GM23338 (cell line): ENCODE measurements around the gene DUSP6. TPM values are rescaled to one million over a fixed set of nuclear protein-coding genes. Genes with fewer than 3 reads are reported as not detected.

ENCODE experiments used
- ATAC-seq: fragments of 200-7000 bp; cut with Tn5 transposase; 3 replicates; pipeline ENCODE4 v1.9.1; 2020
- DNase-seq: peaks from one replicate; pipeline ENCODE4 v3.0.0-alpha.2; 2015; ENCODE audit warnings: low spot score
- H2AFZ ChIP-seq: fragments of 200-600 bp; sonication (generic); 2 replicates; pipeline ENCODE4 v1.8.0; 2016; ENCODE audit warnings: antibody characterized with exemption, mild to moderate bottlenecking, moderate library complexity
- H3F3A ChIP-seq: fragments of 200-600 bp; sonication (generic); replicated peaks from 2 replicates; pipeline ENCODE4 v1.8.0; 2017; ENCODE audit warnings: antibody characterized with exemption, mixed run types, low read depth
- H3K27ac ChIP-seq: fragments of 200-600 bp; sonication (generic); 2 replicates; pipeline ENCODE4 v1.6.1; 2016; ENCODE audit warnings: low read depth
- H3K27me3 ChIP-seq: fragments of 200-600 bp; sonication (generic); 2 replicates; pipeline ENCODE4 v1.8.0; 2016; ENCODE audit warnings: mild to moderate bottlenecking, mixed run types, moderate library complexity; ENCODE audit not compliant: insufficient read depth
- H3K36me3 ChIP-seq: fragments of 200-600 bp; sonication (generic); 2 replicates; pipeline ENCODE4 v1.8.0; 2016; ENCODE audit warnings: mild to moderate bottlenecking; ENCODE audit not compliant: insufficient read depth
- H3K4me1 ChIP-seq: fragments of 200-600 bp; sonication (generic); 2 replicates; pipeline ENCODE4 v1.8.0; 2016; ENCODE audit warnings: mild to moderate bottlenecking, moderate library complexity; ENCODE audit not compliant: insufficient read depth
- H3K4me2 ChIP-seq: fragments of 200-600 bp; sonication (generic); 2 replicates; pipeline ENCODE4 v1.7.1; 2017; ENCODE audit warnings: mixed run types
- H3K4me3 ChIP-seq: fragments of 200-600 bp; sonication (generic); 2 replicates; pipeline ENCODE4 v1.6.1; 2016; ENCODE audit warnings: mixed run types
- H3K79me2 ChIP-seq: fragments of 200-600 bp; sonication (generic); replicated peaks from 2 replicates; pipeline ENCODE4 v1.8.0; 2017; ENCODE audit warnings: mild to moderate bottlenecking; ENCODE audit not compliant: insufficient read depth
- H3K9me2 ChIP-seq: fragments of 200-600 bp; sonication (generic); 2 replicates; pipeline ENCODE4 v1.8.0; 2017; ENCODE audit not compliant: insufficient read depth
- H4K20me1 ChIP-seq: fragments of 200-600 bp; sonication (generic); replicated peaks from 2 replicates; pipeline ENCODE4 v1.8.0; 2017; ENCODE audit warnings: mild to moderate bottlenecking; ENCODE audit not compliant: insufficient read depth
- H3K27ac Mint-ChIP-seq: 2 replicates; pipeline ENCODE4 v1.8.0; 2020; ENCODE audit warnings: inconsistent platforms, mild to moderate bottlenecking, moderate library complexity, mixed read lengths
- H3K27me3 Mint-ChIP-seq: 3 replicates; pipeline ENCODE4 v1.8.0; 2022; ENCODE audit warnings: low read depth, mild to moderate bottlenecking, moderate library complexity, mixed read lengths, inconsistent platforms; ENCODE audit not compliant: insufficient read depth, poor library complexity
- H3K36me3 Mint-ChIP-seq: 3 replicates; pipeline ENCODE4 v1.8.0; 2021; ENCODE audit warnings: low read depth, mild to moderate bottlenecking, inconsistent platforms, moderate library complexity, mixed read lengths
- H3K4me1 Mint-ChIP-seq: 3 replicates; pipeline ENCODE4 v1.8.0; 2020; ENCODE audit warnings: mild to moderate bottlenecking, inconsistent platforms, mixed read lengths
- H3K4me3 Mint-ChIP-seq: 3 replicates; pipeline ENCODE4 v1.8.0; 2021; ENCODE audit warnings: moderate library complexity, mild to moderate bottlenecking, inconsistent platforms, mixed read lengths
- H3K9me3 Mint-ChIP-seq: 3 replicates; pipeline ENCODE4 v1.8.0; 2020; ENCODE audit warnings: moderate library complexity, mild to moderate bottlenecking, inconsistent platforms, mixed read lengths
- CREB1 ChIP-seq: fragments of 250-450 bp; sonication (Bioruptor Pico); IDR thresholded peaks from 2 replicates; pipeline ENCODE4 v1.5.0; 2020; ENCODE audit warnings: low read depth, mild to moderate bottlenecking, moderate library complexity
- CTCF ChIP-seq, 2 experiments: fragments of 200-600 bp in 1 of 2; sonication (generic) in 1 of 2; conservative IDR thresholded peaks; 2 replicates each; pipeline versions ENCODE4 v1.5.1 to v1.6.1; 2016 to 2017; ENCODE audit warnings: antibody characterized with exemption in 2 of 2, low read depth in 2 of 2, mild to moderate bottlenecking in 2 of 2, moderate library complexity in 1 of 2
- EZH2phosphoT487 ChIP-seq: fragments of 200-600 bp; sonication (generic); IDR thresholded peaks from one replicate; pipeline ENCODE4 v1.8.1; 2018; ENCODE audit warnings: antibody characterized with exemption; ENCODE audit not compliant: unreplicated experiment
- JUNB ChIP-seq: IDR thresholded peaks from one replicate; pipeline ENCODE4 v1.6.1; 2016; ENCODE audit warnings: antibody characterized with exemption; ENCODE audit not compliant: unreplicated experiment
- NANOG ChIP-seq: IDR thresholded peaks from 2 replicates; pipeline ENCODE4 v1.6.1; 2016; ENCODE audit warnings: antibody characterized with exemption, borderline replicate concordance
- POLR2AphosphoS5 ChIP-seq: IDR thresholded peaks from 2 replicates; pipeline ENCODE4 v1.6.1; 2016; ENCODE audit warnings: antibody characterized with exemption, low read depth
- STAT1 ChIP-seq: IDR thresholded peaks from one replicate; pipeline ENCODE4 v1.6.1; 2016; ENCODE audit warnings: antibody characterized with exemption; ENCODE audit not compliant: unreplicated experiment
- ZNF331 ChIP-seq: fragments of 250-450 bp; sonication (Bioruptor Pico); IDR thresholded peaks from 2 replicates; pipeline ENCODE4 v1.5.0; 2020; ENCODE audit warnings: low read depth, mild to moderate bottlenecking, moderate library complexity
- polyA plus RNA-seq: library from polyadenylated mRNA; unstranded; fragments of >200 nt; fragmentation: Nextera tagmentation; extraction: Ambion mirVana; gene quantifications from 2 replicates; pipeline ENCODE4 v1.2.1, GENCODE V29; 2016
- total RNA-seq: library from RNA; depleted of rRNA; stranded (reverse); fragments of >200 nt; shearing (Covaris generic); gene quantifications from 2 replicates; pipeline ENCODE4 v1.2.3, GENCODE V29; 2014
- TF ChIP-seq, protein P1 (sequence below): IDR thresholded peaks from 2 replicates; pipeline ENCODE4 v1.6.1; 2016; ENCODE audit warnings: antibody characterized with exemption
- TF ChIP-seq, protein P2 (sequence below): fragments of 250-450 bp; sonication (Bioruptor Pico); IDR thresholded peaks from 2 replicates; pipeline ENCODE4 v1.5.0; 2020; ENCODE audit warnings: mild to moderate bottlenecking, moderate library complexity

Gene DUSP6
- total and polyA plus RNA-seq, 2 experiments from 2014 or later: 117 to 191 TPM

DNA sequence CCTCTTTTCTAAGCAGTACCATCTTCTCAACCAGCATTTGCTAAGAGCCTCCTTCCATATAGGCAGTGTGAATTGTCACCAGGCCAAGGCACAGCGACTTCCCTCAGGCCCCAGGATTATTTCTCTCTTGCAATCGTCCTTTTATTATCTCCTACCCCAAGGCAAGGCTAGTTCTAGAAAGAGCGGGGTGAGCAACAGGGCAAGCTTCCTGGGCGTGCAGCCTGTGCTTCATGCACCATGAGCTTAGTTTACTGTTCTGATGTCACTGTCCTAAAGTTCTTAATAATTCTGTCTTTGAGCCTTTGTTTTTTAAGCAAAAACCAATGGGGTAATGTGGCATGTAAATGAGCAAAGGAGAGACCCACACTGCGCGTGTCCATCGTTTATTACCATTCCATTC lies 27.9 kb downstream of the DUSP6 start (continued):
- TF ChIP-seq, protein P1, sequence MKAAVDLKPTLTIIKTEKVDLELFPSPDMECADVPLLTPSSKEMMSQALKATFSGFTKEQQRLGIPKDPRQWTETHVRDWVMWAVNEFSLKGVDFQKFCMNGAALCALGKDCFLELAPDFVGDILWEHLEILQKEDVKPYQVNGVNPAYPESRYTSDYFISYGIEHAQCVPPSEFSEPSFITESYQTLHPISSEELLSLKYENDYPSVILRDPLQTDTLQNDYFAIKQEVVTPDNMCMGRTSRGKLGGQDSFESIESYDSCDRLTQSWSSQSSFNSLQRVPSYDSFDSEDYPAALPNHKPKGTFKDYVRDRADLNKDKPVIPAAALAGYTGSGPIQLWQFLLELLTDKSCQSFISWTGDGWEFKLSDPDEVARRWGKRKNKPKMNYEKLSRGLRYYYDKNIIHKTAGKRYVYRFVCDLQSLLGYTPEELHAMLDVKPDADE: no peak
- TF ChIP-seq STAT1 (no peak), POLR2AphosphoS5 (no peak), NANOG (no peak), JUNB (no peak), ZNF331 (CRISPR knock-in tag) (no peak)
- TF ChIP-seq, protein P2, sequence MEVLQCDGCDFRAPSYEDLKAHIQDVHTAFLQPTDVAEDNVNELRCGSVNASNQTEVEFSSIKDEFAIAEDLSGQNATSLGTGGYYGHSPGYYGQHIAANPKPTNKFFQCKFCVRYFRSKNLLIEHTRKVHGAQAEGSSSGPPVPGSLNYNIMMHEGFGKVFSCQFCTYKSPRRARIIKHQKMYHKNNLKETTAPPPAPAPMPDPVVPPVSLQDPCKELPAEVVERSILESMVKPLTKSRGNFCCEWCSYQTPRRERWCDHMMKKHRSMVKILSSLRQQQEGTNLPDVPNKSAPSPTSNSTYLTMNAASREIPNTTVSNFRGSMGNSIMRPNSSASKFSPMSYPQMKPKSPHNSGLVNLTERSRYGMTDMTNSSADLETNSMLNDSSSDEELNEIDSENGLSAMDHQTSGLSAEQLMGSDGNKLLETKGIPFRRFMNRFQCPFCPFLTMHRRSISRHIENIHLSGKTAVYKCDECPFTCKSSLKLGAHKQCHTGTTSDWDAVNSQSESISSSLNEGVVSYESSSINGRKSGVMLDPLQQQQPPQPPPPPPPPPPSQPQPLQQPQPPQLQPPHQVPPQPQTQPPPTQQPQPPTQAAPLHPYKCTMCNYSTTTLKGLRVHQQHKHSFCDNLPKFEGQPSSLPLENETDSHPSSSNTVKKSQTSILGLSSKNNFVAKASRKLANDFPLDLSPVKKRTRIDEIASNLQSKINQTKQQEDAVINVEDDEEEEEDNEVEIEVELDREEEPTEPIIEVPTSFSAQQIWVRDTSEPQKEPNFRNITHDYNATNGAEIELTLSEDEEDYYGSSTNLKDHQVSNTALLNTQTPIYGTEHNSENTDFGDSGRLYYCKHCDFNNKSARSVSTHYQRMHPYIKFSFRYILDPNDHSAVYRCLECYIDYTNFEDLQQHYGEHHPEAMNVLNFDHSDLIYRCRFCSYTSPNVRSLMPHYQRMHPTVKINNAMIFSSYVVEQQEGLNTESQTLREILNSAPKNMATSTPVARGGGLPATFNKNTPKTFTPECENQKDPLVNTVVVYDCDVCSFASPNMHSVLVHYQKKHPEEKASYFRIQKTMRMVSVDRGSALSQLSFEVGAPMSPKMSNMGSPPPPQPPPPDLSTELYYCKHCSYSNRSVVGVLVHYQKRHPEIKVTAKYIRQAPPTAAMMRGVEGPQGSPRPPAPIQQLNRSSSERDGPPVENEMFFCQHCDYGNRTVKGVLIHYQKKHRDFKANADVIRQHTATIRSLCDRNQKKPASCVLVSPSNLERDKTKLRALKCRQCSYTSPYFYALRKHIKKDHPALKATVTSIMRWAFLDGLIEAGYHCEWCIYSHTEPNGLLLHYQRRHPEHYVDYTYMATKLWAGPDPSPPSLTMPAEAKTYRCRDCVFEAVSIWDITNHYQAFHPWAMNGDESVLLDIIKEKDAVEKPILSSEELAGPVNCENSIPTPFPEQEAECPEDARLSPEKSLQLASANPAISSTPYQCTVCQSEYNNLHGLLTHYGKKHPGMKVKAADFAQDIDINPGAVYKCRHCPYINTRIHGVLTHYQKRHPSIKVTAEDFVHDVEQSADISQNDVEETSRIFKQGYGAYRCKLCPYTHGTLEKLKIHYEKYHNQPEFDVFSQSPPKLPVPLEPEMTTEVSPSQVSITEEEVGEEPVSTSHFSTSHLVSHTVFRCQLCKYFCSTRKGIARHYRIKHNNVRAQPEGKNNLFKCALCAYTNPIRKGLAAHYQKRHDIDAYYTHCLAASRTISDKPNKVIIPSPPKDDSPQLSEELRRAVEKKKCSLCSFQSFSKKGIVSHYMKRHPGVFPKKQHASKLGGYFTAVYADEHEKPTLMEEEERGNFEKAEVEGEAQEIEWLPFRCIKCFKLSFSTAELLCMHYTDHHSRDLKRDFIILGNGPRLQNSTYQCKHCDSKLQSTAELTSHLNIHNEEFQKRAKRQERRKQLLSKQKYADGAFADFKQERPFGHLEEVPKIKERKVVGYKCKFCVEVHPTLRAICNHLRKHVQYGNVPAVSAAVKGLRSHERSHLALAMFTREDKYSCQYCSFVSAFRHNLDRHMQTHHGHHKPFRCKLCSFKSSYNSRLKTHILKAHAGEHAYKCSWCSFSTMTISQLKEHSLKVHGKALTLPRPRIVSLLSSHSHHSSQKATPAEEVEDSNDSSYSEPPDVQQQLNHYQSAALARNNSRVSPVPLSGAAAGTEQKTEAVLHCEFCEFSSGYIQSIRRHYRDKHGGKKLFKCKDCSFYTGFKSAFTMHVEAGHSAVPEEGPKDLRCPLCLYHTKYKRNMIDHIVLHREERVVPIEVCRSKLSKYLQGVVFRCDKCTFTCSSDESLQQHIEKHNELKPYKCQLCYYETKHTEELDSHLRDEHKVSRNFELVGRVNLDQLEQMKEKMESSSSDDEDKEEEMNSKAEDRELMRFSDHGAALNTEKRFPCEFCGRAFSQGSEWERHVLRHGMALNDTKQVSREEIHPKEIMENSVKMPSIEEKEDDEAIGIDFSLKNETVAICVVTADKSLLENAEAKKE (CRISPR knock-in tag): no peak

DNA sequence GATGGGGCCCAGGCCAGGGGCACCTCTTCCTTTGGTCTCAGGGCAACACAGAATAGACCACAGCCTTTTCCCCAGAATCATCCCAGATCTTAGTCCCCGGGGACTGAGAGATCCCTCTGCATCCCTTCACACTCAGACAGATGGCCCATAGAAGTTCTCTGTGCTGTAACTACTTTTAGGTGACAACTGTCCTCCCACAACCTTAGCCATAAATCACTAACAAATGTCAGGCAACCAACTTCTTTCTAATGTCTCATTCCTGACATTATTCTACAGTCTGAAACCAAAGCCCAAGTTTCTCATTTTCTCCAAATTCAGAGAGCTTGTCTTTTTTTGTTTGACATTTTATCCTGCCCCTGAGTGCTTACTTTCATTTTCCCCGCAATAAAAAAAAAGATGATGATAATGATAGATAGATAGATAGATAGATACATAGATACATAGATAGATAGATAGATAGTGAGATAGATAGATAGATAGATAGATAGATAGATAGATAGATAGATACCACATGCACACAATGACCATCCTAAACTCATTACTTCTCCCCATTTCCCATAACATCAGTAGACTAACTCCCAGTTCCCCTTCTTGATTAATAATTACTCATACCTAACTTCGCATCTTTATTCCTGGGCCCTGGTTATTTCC lies 28.6 kb downstream of the DUSP6 start:
- Mint-ChIP-seq H3K9me3 (no peaks in the 10 kb centered on the region), H3K4me1 (peaks cover 38% of the 10 kb centered on the region), H3K36me3 (no peaks in the 10 kb centered on the region), H3K4me3 (no peak overlapping the region), H3K27ac (no peak overlapping the region), H3K27me3 (peaks cover 3% of the 10 kb centered on the region)
- H3K4me2 ChIP-seq: no peak overlapping the region
- no peak overlapping the region for H2AFZ ChIP-seq
- H3K36me3 ChIP-seq: no peaks in the 10 kb centered on the region
- peaks cover 15% of the 10 kb centered on the region for H3K4me1 ChIP-seq
- DNase-seq (no peak), ATAC-seq (no peak)
- H3K27me3 ChIP-seq: no peaks in the 10 kb centered on the region
- no peaks in the 10 kb centered on the region for H4K20me1 ChIP-seq
- H3K9me2 ChIP-seq: 0 out of 2 replicates have a peak, but pooled peaks cover 5% of the 10 kb centered on the region
- H3K4me3 ChIP-seq: no peak overlapping the region
- no peak overlapping the region for H3K27ac ChIP-seq
- no peaks in the 10 kb centered on the region for H3K79me2 ChIP-seq
- H3F3A ChIP-seq: no peaks in the 10 kb centered on the region
- TF ChIP-seq EZH2phosphoT487: no peak
- no peak for TF ChIP-seq CREB1 (CRISPR knock-in tag)
- no peak for TF ChIP-seq STAT1
- no peak for TF ChIP-seq CTCF (conservative IDR thresholded peaks at IDR 0.05; ENCODE audit: low read depth in 2 of 2)
